Ascending aorta (tissue), 2 donors: Measurements from ENCODE around the gene BEX3. TPM values are rescaled to one million over a fixed set of nuclear protein-coding genes. Genes with fewer than 3 reads are reported as not detected.

Experiments used
- DNase-seq, 2 donors: peaks; one replicate each; pipeline ENCODE4 v3.0.0-alpha.2; 2019; ENCODE audit warnings: low spot score in 2 of 2
- H3K27ac ChIP-seq, 2 donors: fragments of 200-600 bp; sonication (generic); one replicate each; pipeline ENCODE4 v1.5.1; 2016 to 2017; ENCODE audit warnings: mild to moderate bottlenecking in 1 of 2
- H3K27me3 ChIP-seq: fragments of 200-600 bp; sonication (generic); one replicate; pipeline ENCODE4 v1.5.1; 2017
- H3K36me3 ChIP-seq, 2 donors: fragments of 200-600 bp; sonication (generic); one replicate each; pipeline ENCODE4 v1.5.1; 2016
- H3K4me1 ChIP-seq, 2 donors: fragments of 200-600 bp; sonication (generic); one replicate each; pipeline ENCODE4 v1.5.1; 2016 to 2017; ENCODE audit warnings: mild to moderate bottlenecking in 1 of 2
- H3K4me3 ChIP-seq, 2 donors: fragments of 200-600 bp; sonication (generic); one replicate each; pipeline ENCODE4 v1.5.1; 2016 to 2017; ENCODE audit warnings: mild to moderate bottlenecking in 1 of 2
- H3K9me3 ChIP-seq, 2 donors: fragments of 200-600 bp; sonication (generic); one replicate each; pipeline ENCODE4 v1.5.1; 2016
- intact Hi-C: fragments of 100-400 bp; cut with DNase I; formaldehyde crosslinking; loops from one replicate; pipeline ENCODE4 v1.15.1; 2023
- total RNA-seq: library from RNA; depleted of rRNA; stranded (reverse); fragments of >200 nt; gene quantifications from one replicate; pipeline ENCODE4 v1.1.0, GENCODE V29; 2016
- TF ChIP-seq, protein P1 (sequence below), 3 experiments: fragments of 200-600 bp in 2 of 3; fragments of 450-650 bp in 1 of 3; sonication (generic) in 2 of 3; IDR thresholded peaks; one replicate each; pipeline ENCODE4 v1.5.1; 2016 to 2019; ENCODE audit warnings: antibody characterized with exemption in 3 of 3, mild to moderate bottlenecking in 1 of 3, moderate library complexity in 1 of 3

The BEX3 gene
- total RNA-seq, 1 donor from 2014 or later = 32.1 TPM

- no peak for DNase-seq
- H3K9me3 ChIP-seq = no peaks in the 10 kb centered on the region
- TF ChIP-seq, protein P1, sequence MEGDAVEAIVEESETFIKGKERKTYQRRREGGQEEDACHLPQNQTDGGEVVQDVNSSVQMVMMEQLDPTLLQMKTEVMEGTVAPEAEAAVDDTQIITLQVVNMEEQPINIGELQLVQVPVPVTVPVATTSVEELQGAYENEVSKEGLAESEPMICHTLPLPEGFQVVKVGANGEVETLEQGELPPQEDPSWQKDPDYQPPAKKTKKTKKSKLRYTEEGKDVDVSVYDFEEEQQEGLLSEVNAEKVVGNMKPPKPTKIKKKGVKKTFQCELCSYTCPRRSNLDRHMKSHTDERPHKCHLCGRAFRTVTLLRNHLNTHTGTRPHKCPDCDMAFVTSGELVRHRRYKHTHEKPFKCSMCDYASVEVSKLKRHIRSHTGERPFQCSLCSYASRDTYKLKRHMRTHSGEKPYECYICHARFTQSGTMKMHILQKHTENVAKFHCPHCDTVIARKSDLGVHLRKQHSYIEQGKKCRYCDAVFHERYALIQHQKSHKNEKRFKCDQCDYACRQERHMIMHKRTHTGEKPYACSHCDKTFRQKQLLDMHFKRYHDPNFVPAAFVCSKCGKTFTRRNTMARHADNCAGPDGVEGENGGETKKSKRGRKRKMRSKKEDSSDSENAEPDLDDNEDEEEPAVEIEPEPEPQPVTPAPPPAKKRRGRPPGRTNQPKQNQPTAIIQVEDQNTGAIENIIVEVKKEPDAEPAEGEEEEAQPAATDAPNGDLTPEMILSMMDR (IDR thresholded peaks at IDR 0.05) = no peak
- H3K36me3 ChIP-seq = no peaks in the 10 kb centered on the region
- intact Hi-C loops = no loop called here
- no peak overlapping the region for H3K27ac ChIP-seq
- no peaks in the 10 kb centered on the region for H3K27me3 ChIP-seq
- H3K4me1 ChIP-seq = no peaks in the 10 kb centered on the region
- H3K4me3 ChIP-seq = no peak overlapping the region
Observed at GRCh38 chrX:103397707-103398106, 21.4 kb downstream of the BEX3 start.

DNA sequence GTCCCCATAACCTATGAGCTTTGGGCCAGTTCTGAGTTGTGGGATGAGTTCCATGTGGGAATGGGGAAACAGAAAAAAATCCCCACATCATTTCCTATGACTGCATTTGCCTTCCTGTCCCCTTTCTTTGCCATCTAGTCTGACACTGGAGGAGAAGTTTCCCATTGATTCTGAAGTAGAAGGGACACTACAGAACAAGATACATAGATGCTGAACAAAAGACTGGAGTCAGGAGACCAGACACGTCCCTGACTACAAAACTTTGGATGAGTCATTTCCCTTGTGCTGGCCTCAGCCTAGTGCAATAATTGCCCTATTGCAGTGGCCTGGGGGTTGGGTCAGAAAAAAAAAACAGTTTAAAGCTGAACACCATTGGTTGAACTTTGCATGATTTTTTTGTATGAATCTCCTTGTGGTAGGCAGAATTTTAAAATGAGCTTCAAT is 22.1 kb downstream of the BEX3 start:
- TF ChIP-seq, protein P1 (IDR thresholded peaks at IDR 0.05) = no peak
- H3K27ac ChIP-seq = no peak overlapping the region
- DNase-seq = no peak
- H3K36me3 ChIP-seq = no peaks in the 10 kb centered on the region
- H3K27me3 ChIP-seq = no peaks in the 10 kb centered on the region
- no peaks in the 10 kb centered on the region for H3K4me1 ChIP-seq
- intact Hi-C loops = no loop called here
- no peaks in the 10 kb centered on the region for H3K9me3 ChIP-seq
- H3K4me3 ChIP-seq = no peak overlapping the region

DNA sequence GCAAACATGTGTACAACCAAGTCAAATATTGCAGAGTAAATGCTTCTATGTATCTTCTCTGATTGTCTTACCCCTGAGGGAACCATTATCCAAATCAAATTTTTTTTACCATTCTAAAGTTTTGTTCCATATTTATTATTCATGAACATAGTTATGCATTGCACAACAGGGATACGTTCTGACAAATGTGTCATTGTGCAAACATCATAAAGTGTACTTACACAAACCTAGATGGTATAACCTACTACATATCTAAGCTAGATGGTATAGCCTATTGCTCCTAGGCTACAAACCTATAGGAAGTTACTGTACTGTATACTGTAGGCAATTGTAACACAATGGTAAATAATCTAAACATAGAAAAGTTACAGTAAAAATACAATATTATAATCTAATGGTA is 23.4 kb downstream of the BEX3 start:
- no peaks in the 10 kb centered on the region for H3K27me3 ChIP-seq
- no peak for DNase-seq
- intact Hi-C loops = no loop called here

GRCh38 chrX:103400931-103401330 is 24.6 kb downstream of the BEX3 start:
- TF ChIP-seq, protein P1 (IDR thresholded peaks at IDR 0.05) = no peak
- Histone ChIP-seq H3K27ac (no peak overlapping the region), H3K4me1 (no peaks in the 10 kb centered on the region), H3K4me3 (no peak overlapping the region), H3K27me3 (no peaks in the 10 kb centered on the region), H3K9me3 (no peaks in the 10 kb centered on the region), H3K36me3 (no peaks in the 10 kb centered on the region)
- DNase-seq = no peak
- intact Hi-C loops = no loop called here

More for the DNA sequence above, 23.4 kb downstream of the BEX3 start:
- Histone ChIP-seq H3K36me3 (no peaks in the 10 kb centered on the region), H3K4me3 (no peak overlapping the region), H3K27ac (no peak overlapping the region), H3K4me1 (no peaks in the 10 kb centered on the region), H3K9me3 (no peaks in the 10 kb centered on the region)
- TF ChIP-seq, protein P1 (IDR thresholded peaks at IDR 0.05) = no peak

DNA sequence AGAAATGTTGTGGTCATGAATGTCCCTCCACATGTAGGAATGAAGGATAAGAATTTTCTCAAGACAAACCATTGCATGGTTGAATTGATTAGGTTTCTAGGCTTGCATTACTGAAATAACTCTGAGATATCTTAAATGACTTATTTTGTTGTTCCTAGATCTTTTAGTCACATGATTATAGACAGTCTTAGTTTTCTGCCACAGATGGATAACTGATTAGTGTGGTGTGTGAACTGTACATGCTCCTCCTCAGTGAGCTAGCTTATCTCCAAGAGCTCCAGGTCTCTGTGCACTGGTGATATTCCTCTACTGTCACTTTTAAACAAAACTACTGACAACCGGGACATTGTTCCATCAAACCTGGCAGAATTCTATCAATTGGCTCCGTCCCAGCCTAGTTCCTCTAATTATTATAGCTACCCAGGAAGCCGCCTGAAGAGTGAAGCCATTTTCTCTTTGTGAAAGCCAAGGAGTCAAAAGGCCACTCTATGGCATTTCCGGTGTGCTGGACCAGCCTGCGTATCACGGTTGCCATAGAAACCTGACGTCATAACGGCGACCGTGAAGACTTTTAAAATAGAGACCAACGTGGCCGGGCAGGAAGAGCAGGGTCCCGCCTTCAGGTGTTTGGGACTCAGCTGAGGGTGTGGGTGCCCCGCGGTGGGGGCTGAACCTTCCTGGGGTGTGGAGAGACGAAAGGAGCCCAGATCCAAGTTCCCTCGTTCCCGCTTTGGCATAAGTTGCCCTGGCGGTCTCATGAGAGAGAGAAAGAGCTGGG is 28.1 kb downstream of the BEX3 start:
- no peaks in the 10 kb centered on the region for H3K27me3 ChIP-seq
- peak; percentile 24 to 87 for DNase-seq
- no peaks in the 10 kb centered on the region for H3K9me3 ChIP-seq
- H3K4me3 ChIP-seq = peak overlapping the region; percentile 51 to 63
- H3K4me1 ChIP-seq = no peaks in the 10 kb centered on the region
- TF ChIP-seq, protein P1 (IDR thresholded peaks at IDR 0.05) = no peak
- peak overlapping the region; percentile 37 to 58 for H3K27ac ChIP-seq
- no peaks in the 10 kb centered on the region for H3K36me3 ChIP-seq
- intact Hi-C loops = loop anchor here (1.0 kb wide), 1 partner anchor 48 kb away; the partner anchor contains the start of gene TCEAL9
